Keratinocyte (primary cell): ENCODE results near the gene ATP9B. TPM values are rescaled to one million over a fixed set of nuclear protein-coding genes. Genes with fewer than 3 reads are reported as not detected.

Experiments
- DNase-seq: peaks from one replicate; pipeline ENCODE4 v3.0.0-alpha.2; 2011; ENCODE audit warnings: low read depth, missing footprints, low spot score
- FAIRE-seq: peaks from 2 replicates; lab custom pipeline; 2011; peaks lifted over from hg19 to GRCh38; lab: Jason Lieb, UNC
- H2AFZ ChIP-seq: 2 replicates; pipeline ENCODE4 v1.6.0; 2012; ENCODE audit warnings: low read length, control low read depth, inconsistent platforms; ENCODE audit not compliant: control insufficient read depth
- H3K27ac ChIP-seq: 2 replicates; pipeline ENCODE4 v1.5.1; 2011; ENCODE audit warnings: low read length; ENCODE audit not compliant: control insufficient read depth, insufficient read depth
- H3K27me3 ChIP-seq: 3 replicates; pipeline ENCODE4 v1.6.0; 2011; ENCODE audit warnings: low read length; ENCODE audit not compliant: control insufficient read depth, insufficient read depth; ENCODE audit errors: extremely low read depth
- H3K36me3 ChIP-seq, 2 experiments: 2 replicates in 1 of 2; 3 replicates in 1 of 2; pipeline ENCODE4 v1.5.1; 2011; ENCODE audit warnings: low read length in 2 of 2, mild to moderate bottlenecking in 1 of 2; ENCODE audit not compliant: control insufficient read depth in 2 of 2, insufficient read depth in 2 of 2; ENCODE audit errors: extremely low read depth in 1 of 2
- H3K4me1 ChIP-seq: 3 replicates; pipeline ENCODE4 v1.5.1; 2011; ENCODE audit warnings: low read length; ENCODE audit not compliant: control insufficient read depth, insufficient read depth; ENCODE audit errors: extremely low read depth
- H3K4me2 ChIP-seq: 3 replicates; pipeline ENCODE4 v1.6.0; 2011; ENCODE audit warnings: low read depth, low read length; ENCODE audit not compliant: control insufficient read depth, insufficient read depth; ENCODE audit errors: extremely low read depth
- H3K4me3 ChIP-seq, 3 experiments: fragments of 200-600 bp in 1 of 3; sonication (generic) in 1 of 3; 2 replicates in 2 of 3; 3 replicates in 1 of 3; pipeline ENCODE4 v1.5.1; 2011 to 2016; ENCODE audit warnings: low read length in 3 of 3, mild to moderate bottlenecking in 3 of 3, control low read depth in 2 of 3, inconsistent platforms in 1 of 3, low read depth in 1 of 3, mixed read lengths in 1 of 3, mixed run types in 1 of 3, moderate library complexity in 1 of 3; ENCODE audit not compliant: control insufficient read depth in 2 of 3, insufficient read depth in 2 of 3; ENCODE audit errors: extremely low read depth in 1 of 3
- H3K79me2 ChIP-seq: 2 replicates; pipeline ENCODE4 v1.6.0; 2012; ENCODE audit warnings: low read length; ENCODE audit not compliant: control insufficient read depth, insufficient read depth
- H3K9ac ChIP-seq: 3 replicates; pipeline ENCODE4 v1.6.0; 2011; ENCODE audit warnings: low read length; ENCODE audit not compliant: control insufficient read depth, insufficient read depth; ENCODE audit errors: extremely low read depth
- H3K9me1 ChIP-seq: 3 replicates; pipeline ENCODE4 v1.6.0; 2011; ENCODE audit warnings: low read length; ENCODE audit not compliant: control insufficient read depth, insufficient read depth; ENCODE audit errors: extremely low read depth
- H3K9me3 ChIP-seq: 2 replicates; pipeline ENCODE4 v1.5.1; 2012; ENCODE audit warnings: low read depth, low read length; ENCODE audit not compliant: control insufficient read depth
- H4K20me1 ChIP-seq: 3 replicates; pipeline ENCODE4 v1.6.0; 2011; ENCODE audit warnings: low read length; ENCODE audit not compliant: control insufficient read depth, insufficient read depth; ENCODE audit errors: extremely low read depth
- CTCF ChIP-seq, 3 experiments: IDR thresholded peaks in 1 of 3; conservative IDR thresholded peaks in 1 of 3; optimal IDR thresholded peaks in 1 of 3; 2 replicates in 2 of 3; 3 replicates in 1 of 3; pipeline versions ENCODE3 to v1.5.1; 2011; ENCODE audit warnings: low read length in 3 of 3, mild to moderate bottlenecking in 3 of 3, moderate library complexity in 2 of 3, control low read depth in 1 of 3, inconsistent platforms in 1 of 3; ENCODE audit not compliant: insufficient read depth in 2 of 3; ENCODE audit errors: extremely low read depth in 1 of 3
- EZH2 ChIP-seq: IDR thresholded peaks from one replicate; pipeline ENCODE4 v1.6.1; 2012; ENCODE audit warnings: inconsistent platforms, mild to moderate bottlenecking, low read length, moderate library complexity
- dilution Hi-C: fragments of 300-500 bp; cut with MboI; formaldehyde crosslinking; loops from one replicate; pipeline ENCODE4 v1.7.0; 2020; ENCODE audit warnings: low sequenced_read_pairs; ENCODE audit not compliant: extremely low pct_ligation_motif_present
- polyA plus RNA-seq, 5 experiments: library from polyadenylated mRNA; depleted of rRNA in 3 of 5; stranded (reverse) in 3 of 5; stranded (forward) in 1 of 5; unstranded in 1 of 5; fragments of >200 nt; gene quantifications; 1 replicate in 1 of 5; 2 replicates in 3 of 5; 3 replicates in 1 of 5; pipeline versions ENCODE4 v1.2.1 to v1.2.3, GENCODE V29; 2011 to 2012; ENCODE audit warnings: missing spikeins in 2 of 5, low read depth in 1 of 5, low replicate concordance in 1 of 5

Gene ATP9B
- polyA plus RNA-seq, 1 donor (not counting 4 experiments of a cell fraction or from before 2014, with no cell fraction given) = 16.1 TPM

DNA sequence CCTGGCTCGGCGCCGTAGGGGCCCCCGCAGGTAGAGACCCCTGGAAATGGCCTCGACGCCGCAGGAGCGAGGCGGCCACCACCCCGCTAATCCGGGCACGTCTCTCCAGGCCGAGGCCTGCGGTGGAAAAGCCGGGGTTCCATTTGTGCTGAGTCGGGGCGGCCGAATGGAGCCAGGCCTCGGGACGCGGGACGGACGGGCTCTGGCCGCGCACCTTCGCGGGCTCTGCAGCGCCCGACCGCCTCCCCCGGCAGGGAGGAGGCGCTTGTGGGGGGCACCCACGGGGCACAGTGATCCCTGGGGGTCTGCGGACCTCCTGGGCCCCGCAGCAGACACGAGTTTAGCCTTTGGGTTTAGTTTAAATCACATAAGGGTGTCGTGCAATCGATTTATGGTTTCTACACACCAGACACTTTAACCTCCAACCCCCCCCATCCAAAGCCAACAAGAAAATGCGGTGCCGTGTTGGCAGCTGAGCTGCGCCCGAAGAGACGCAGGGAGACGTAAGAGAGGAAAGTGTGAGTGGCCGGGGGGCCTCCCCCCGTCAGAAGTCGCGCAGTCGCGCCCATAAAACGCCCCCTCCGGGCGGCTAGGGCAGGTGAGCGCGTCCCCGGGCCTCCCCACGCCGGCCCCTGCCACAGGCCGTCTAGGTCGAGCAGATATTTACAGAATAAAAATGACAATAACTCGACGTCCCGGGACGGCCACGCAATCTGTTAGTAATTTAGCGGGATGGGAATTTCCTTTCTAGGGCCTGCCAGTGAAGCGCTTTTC lies 325.5 kb downstream of the ATP9B start:
- Histone ChIP-seq H3K9ac (peak overlapping the region; percentile 37), H3K9me3 (no peaks in the 10 kb centered on the region), H3K79me2 (no peaks in the 10 kb centered on the region), H3K4me3 (peak overlapping the region; percentile 7 to 53 (median 13)), H4K20me1 (no peaks in the 10 kb centered on the region), H3K4me2 (peak overlapping the region; percentile 51), H3K27me3 (peaks cover 42% of the 10 kb centered on the region), H2AFZ (peak overlapping the region; percentile 15), H3K9me1 (no peaks in the 10 kb centered on the region), H3K4me1 (peaks cover 3% of the 10 kb centered on the region), H3K36me3 (no peaks in the 10 kb centered on the region), H3K27ac (no peak overlapping the region)
- TF ChIP-seq CTCF (optimal IDR thresholded peaks at IDR 0.05 in 1 of 3, IDR thresholded peaks at IDR 0.05 in 1 of 3, conservative IDR thresholded peaks at IDR 0.05 in 1 of 3; ENCODE audit: extremely low read depth in 1 of 3, insufficient read depth in 2 of 3, low read length in 3 of 3) (no peak), EZH2 (peak; percentile 85)
- dilution Hi-C loops = no loop called here
- no peak for FAIRE-seq
- no peak for DNase-seq

- H4K20me1 ChIP-seq = no peaks in the 10 kb centered on the region
- peaks cover 39% of the 10 kb centered on the region for H3K27me3 ChIP-seq
- H3K9me3 ChIP-seq = no peaks in the 10 kb centered on the region
- TF ChIP-seq EZH2 (no peak), CTCF (optimal IDR thresholded peaks at IDR 0.05 in 1 of 3, IDR thresholded peaks at IDR 0.05 in 1 of 3, conservative IDR thresholded peaks at IDR 0.05 in 1 of 3; ENCODE audit: extremely low read depth in 1 of 3, insufficient read depth in 2 of 3, low read length in 3 of 3) (no peak)
- H3K9me1 ChIP-seq = no peaks in the 10 kb centered on the region
- no peaks in the 10 kb centered on the region for H3K36me3 ChIP-seq
- no peak overlapping the region for H2AFZ ChIP-seq
- H3K4me2 ChIP-seq = no peak overlapping the region
- no peaks in the 10 kb centered on the region for H3K79me2 ChIP-seq
- dilution Hi-C loops = no loop called here
- DNase-seq (no peak), FAIRE-seq (no peak)
- no peak overlapping the region for H3K4me3 ChIP-seq
- no peak overlapping the region for H3K9ac ChIP-seq
- no peak overlapping the region for H3K27ac ChIP-seq
- H3K4me1 ChIP-seq = peaks cover 3% of the 10 kb centered on the region
Measured at GRCh38 chr18:79395308-79395640, 326.1 kb downstream of the ATP9B start.
